Measurements from ENCODE around the gene EPHB1. TPM values are rescaled to one million over a fixed set of nuclear protein-coding genes. Genes with fewer than 3 reads are reported as not detected.

EPHB1 gene
- total RNA-seq, 4 donors from 2014 or later, result 11.1 to 14.2 (median 13.0) TPM

GRCh38 chr3:135235541-135235940 is 440.5 kb downstream of the EPHB1 start:
- TF ChIP-seq CTCF (IDR thresholded peaks at IDR 0.05) (no peak), POLR2A (IDR thresholded peaks at IDR 0.05) (no peak)
- peak in 1 of 2 donors; percentile 12 for DNase-seq (ENCODE audit: low spot score in 2 of 2)
- no peak overlapping the region for H3K4me3 ChIP-seq (ENCODE audit: low read depth, poor library complexity, severe bottlenecking)
- 74 to 96% methylated on average over 5 of the region's 5 CpGs for WGBS, 2 donors
- intact Hi-C loops (cut with DNase I; ENCODE audit: low total_unique reads), result no loop called here

DNA sequence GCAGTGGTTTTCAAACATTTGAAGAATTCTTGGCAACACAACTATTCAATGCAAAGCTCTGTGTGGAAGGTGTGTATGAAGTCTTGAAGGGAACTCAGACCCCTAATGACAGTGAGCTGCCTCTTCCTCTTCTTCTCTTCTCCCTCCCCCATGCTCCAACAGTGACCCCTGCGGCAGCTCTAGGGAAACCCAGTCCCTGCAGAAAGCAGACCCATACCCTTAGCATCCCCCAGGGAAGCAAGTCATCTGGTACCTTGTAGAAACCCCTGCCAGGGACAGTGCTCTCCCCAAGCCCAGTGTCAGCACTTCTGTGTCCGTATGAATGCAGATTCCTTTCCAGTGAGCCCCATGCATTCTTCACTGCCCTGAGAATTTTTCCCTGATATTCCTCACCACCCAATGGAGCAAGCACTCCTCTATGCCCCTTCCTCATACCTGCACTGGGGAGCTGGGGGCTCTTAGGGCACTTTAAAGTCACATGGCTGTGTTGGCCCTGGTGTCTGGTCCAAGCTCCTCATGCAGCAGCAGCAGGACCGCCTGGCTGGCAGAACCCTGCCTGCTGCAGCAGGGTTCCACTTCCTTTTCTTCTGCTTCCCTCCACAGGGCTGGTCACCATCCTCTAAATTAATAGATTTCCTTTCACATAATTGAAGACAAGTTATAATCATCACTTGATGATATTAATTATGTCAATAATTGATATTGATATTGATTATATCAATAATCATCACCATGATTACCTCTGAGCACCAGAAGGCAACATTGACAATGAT is 442.5 kb downstream of the EPHB1 start:
- H3K4me3 ChIP-seq (ENCODE audit: low read depth, poor library complexity, severe bottlenecking), result no peak overlapping the region
- no peak for DNase-seq (ENCODE audit: low spot score in 2 of 2)
- TF ChIP-seq POLR2A (IDR thresholded peaks at IDR 0.05), result no peak
- TF ChIP-seq CTCF (IDR thresholded peaks at IDR 0.05), result no peak
- intact Hi-C loops (cut with DNase I; ENCODE audit: low total_unique reads), result no loop called here
- WGBS, 2 donors, result 60 to 82% methylated on average over 3 of the region's 3 CpGs

GRCh38 chr3:135238236-135238830 is 443.3 kb downstream of the EPHB1 start:
- TF ChIP-seq CTCF (IDR thresholded peaks at IDR 0.05) (no peak), POLR2A (IDR thresholded peaks at IDR 0.05) (no peak)
- H3K4me3 ChIP-seq (ENCODE audit: low read depth, poor library complexity, severe bottlenecking), result no peak overlapping the region
- intact Hi-C loops (cut with DNase I; ENCODE audit: low total_unique reads), result no loop called here
- 68 to 83% methylated on average over 4 of the region's 4 CpGs for WGBS, 2 donors
- no peak for DNase-seq (ENCODE audit: low spot score in 2 of 2)

- no peak overlapping the region for H3K4me3 ChIP-seq (ENCODE audit: low read depth, poor library complexity, severe bottlenecking)
- 58 to 69% methylated on average over 6 of the region's 6 CpGs for WGBS, 2 donors
- DNase-seq (ENCODE audit: low spot score in 2 of 2), result no peak
- TF ChIP-seq POLR2A (IDR thresholded peaks at IDR 0.05), result no peak
- no peak for TF ChIP-seq CTCF (IDR thresholded peaks at IDR 0.05)
- intact Hi-C loops (cut with DNase I; ENCODE audit: low total_unique reads), result no loop called here
These were observed 444.0 kb downstream of the EPHB1 start for GRCh38 chr3:135238871-135239614.

GRCh38 chr3:135239615-135239884 is 444.5 kb downstream of the EPHB1 start:
- no peak for DNase-seq (ENCODE audit: low spot score in 2 of 2)
- no peak overlapping the region for H3K4me3 ChIP-seq (ENCODE audit: low read depth, poor library complexity, severe bottlenecking)
- whole genome bisulfite sequencing, 2 donors, result 48 to 64% methylated on average over 1 of the region's 1 CpG
- intact Hi-C loops (cut with DNase I; ENCODE audit: low total_unique reads), result no loop called here
- TF ChIP-seq POLR2A (IDR thresholded peaks at IDR 0.05) (no peak), CTCF (IDR thresholded peaks at IDR 0.05) (no peak)
